Activated CD8-positive, alpha-beta memory T cell treated with anti-CD3 and anti-CD28 coated beads, Interleukin-2, amount 10 ng/mL, durations not matched to agents 7 days and 5 days (primary cell): Measurements from ENCODE around the gene ITK. TPM values are rescaled to one million over a fixed set of nuclear protein-coding genes. Genes with fewer than 3 reads are reported as not detected.

Experiments used
- ATAC-seq: fragments of 150-1000 bp; cut with Tn5 transposase; one replicate; pipeline ENCODE4 v1.10.0; 2021; ENCODE audit warnings: moderate library complexity
- CTCF ChIA-PET: fragments of 350-600 bp; sonication (Branson Sonifier 250); formaldehyde crosslinking; loops from one replicate; lab custom pipeline; 2021; ENCODE audit warnings: antibody characterized with exemption; lab: Charles Lee
- DNase-seq: peaks from one replicate; pipeline ENCODE4 v3.0.0-alpha.2; 2020
- H3K27ac Mint-ChIP-seq: one replicate; pipeline ENCODE4 v1.8.0; 2021; ENCODE audit warnings: mild to moderate bottlenecking, mixed read lengths
- H3K27me3 Mint-ChIP-seq: one replicate; pipeline ENCODE4 v1.8.0; 2021; ENCODE audit warnings: mixed read lengths
- H3K36me3 Mint-ChIP-seq: one replicate; pipeline ENCODE4 v1.8.0; 2021; ENCODE audit warnings: mild to moderate bottlenecking, mixed read lengths
- H3K4me1 Mint-ChIP-seq: one replicate; pipeline ENCODE4 v1.8.0; 2021; ENCODE audit warnings: mixed read lengths
- H3K4me3 Mint-ChIP-seq: one replicate; pipeline ENCODE4 v1.8.0; 2021; ENCODE audit warnings: mild to moderate bottlenecking, moderate library complexity, mixed read lengths
- H3K9me3 Mint-ChIP-seq: one replicate; pipeline ENCODE4 v1.8.0; 2022; ENCODE audit warnings: low read depth, mixed read lengths
- total RNA-seq, 2 experiments: library from RNA; stranded (reverse); gene quantifications; one replicate each; pipeline ENCODE4 v1.2.3, GENCODE V29; 2021

ITK gene
- total RNA-seq, 2 experiments from 2014 or later = 209 to 215 TPM

GRCh38 chr5:157301066-157301465 is 120.4 kb downstream of the ITK start:
- DNase-seq (no peak), ATAC-seq (no peak)
- no peaks in the 10 kb centered on the region for H3K27me3 Mint-ChIP-seq
- H3K4me1 Mint-ChIP-seq = peaks cover 35% of the 10 kb centered on the region
- peak overlapping the region; percentile 66 for H3K27ac Mint-ChIP-seq
- no peak overlapping the region for H3K4me3 Mint-ChIP-seq
- CTCF ChIA-PET = interaction anchor here (1.4 to 1.6 kb wide), 2 partner anchors 12 to 27 kb away, joined by 3 to 4 read pairs; no protein-coding TSS in a partner anchor
- no peaks in the 10 kb centered on the region for H3K9me3 Mint-ChIP-seq
- H3K36me3 Mint-ChIP-seq = peaks cover 75% of the 10 kb centered on the region

- peak overlapping the region; percentile 80 for H3K27ac Mint-ChIP-seq
- H3K9me3 Mint-ChIP-seq = no peaks in the 10 kb centered on the region
- peaks cover 76% of the 10 kb centered on the region for H3K36me3 Mint-ChIP-seq
- no peak overlapping the region for H3K4me3 Mint-ChIP-seq
- peaks cover 53% of the 10 kb centered on the region for H3K4me1 Mint-ChIP-seq
- ATAC-seq = no peak
- H3K27me3 Mint-ChIP-seq = no peaks in the 10 kb centered on the region
- DNase-seq = no peak
- CTCF ChIA-PET = interaction anchor here (0.6 to 3.7 kb wide), 9 partner anchors 10 to 154 kb away, joined by 3 to 14 read pairs (median 5); no protein-coding TSS in a partner anchor
These were observed 122.4 kb downstream of the ITK start for GRCh38 chr5:157303023-157303422.

DNA sequence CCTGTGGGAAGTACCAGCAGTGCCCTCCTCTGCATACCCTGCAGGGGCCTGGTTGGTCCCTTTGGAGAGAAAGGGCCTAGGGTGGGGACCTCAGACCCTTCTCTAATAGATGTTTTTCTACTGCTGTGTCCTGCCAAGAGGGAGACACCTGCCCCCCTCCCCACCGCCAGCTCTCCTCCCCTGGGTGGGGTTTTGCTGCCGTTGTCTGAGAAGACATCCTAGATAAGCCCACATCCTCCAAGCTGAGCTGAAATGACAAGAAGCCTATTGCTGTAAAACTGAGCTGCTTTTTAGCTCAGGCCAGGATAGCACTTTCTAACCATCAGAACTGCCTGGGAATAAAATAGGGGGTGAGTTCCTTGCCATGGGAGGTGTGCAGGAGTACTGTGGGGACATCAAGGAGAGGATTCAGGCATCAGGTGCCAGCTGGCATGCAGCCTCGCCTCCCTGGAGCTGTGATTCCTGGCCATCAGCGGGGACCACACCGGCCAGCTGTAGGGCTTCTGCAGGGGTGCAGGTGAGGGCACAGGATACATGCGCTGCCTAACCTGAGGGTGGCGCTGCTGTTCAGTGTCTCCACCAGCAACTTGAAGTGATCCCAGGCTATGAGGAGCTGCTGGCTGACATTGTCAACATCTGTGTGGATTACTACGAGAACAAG is 123.2 kb downstream of the ITK start:
- Mint-ChIP-seq H3K4me1 (peaks cover 58% of the 10 kb centered on the region), H3K36me3 (peaks cover 78% of the 10 kb centered on the region), H3K4me3 (no peak overlapping the region), H3K27me3 (no peaks in the 10 kb centered on the region), H3K9me3 (no peaks in the 10 kb centered on the region), H3K27ac (peak overlapping the region; percentile 80)
- CTCF ChIA-PET = interaction anchor here (0.6 to 3.7 kb wide), 14 partner anchors 9 to 155 kb away, joined by 3 to 14 read pairs (median 4); no protein-coding TSS in a partner anchor
- ATAC-seq = peak; percentile 46
- peak; percentile 64 for DNase-seq

Other genes with a start within 250 kb of the ITK start
- 10 to 100 TPM in 1 of 2 experiments, 1 to 10 TPM in 1; 4.6 to 10.2 TPM for gene TIMD4, start 217.6 kb upstream of the ITK start, total RNA-seq
- gene HAVCR1, start 121.7 kb upstream of the ITK start, total RNA-seq = 1 to 10 TPM; 2.2 to 2.7 TPM
- gene HAVCR2, start 71.8 kb upstream of the ITK start, total RNA-seq = 100 to 1,000 TPM in 1 of 2 experiments, 10 to 100 TPM in 1; 51.9 to 108 TPM
- gene MED7, start 38.0 kb upstream of the ITK start, total RNA-seq = 10 to 100 TPM; 15.8 to 17.0 TPM
- under 1 TPM in 1 of 2 experiments, not detected in 1; 0.09 TPM for gene GARIN3, start 14.6 kb upstream of the ITK start, total RNA-seq
- 100 to 1,000 TPM; 382 to 438 TPM for gene CYFIP2, start 85.3 kb downstream of the ITK start, total RNA-seq